ENCODE results near the gene SERPING1.

Gene SERPING1

GRCh38 chr11:57597461-57597915, at the start of gene SERPING1:
TSS of gene SERPING1 (plus strand) at chr11:57597685. CDS start at chr11:57598271, 586 bp downstream.
- no peak for DNase-seq (ENCODE audit: low spot score)

DNA sequence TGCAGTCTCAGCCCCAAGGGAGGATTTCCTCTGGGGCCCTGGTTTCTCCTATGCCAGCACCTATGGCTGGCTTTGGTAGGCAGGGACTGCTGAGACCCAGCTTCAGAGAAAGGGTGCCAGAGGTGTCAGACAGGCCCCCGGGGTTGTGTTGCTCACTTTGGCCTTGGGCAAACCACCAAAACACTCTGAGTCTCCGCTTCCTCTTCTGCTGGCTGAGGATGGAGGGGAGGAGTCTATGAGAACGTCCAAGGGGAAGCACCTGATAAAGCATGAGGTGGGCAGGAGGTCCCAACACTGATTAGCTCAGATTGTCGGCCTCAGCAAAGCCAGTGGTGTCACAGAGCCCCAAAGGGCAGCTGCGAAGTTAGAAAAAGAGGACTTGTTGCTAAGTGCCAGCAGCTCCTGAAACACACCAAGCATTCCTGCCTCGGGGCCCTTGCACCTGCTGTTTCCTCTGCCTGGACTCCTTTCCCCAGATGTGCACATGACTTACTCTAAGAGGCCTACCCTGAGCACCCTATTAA, 49.6 kb upstream of the SERPING1 start:
- peak; percentile 33 for DNase-seq (ENCODE audit: low spot score)

- DNase-seq (ENCODE audit: low spot score) = no peak
These were observed 47.5 kb upstream of the SERPING1 start for GRCh38 chr11:57549983-57550382.

DNA sequence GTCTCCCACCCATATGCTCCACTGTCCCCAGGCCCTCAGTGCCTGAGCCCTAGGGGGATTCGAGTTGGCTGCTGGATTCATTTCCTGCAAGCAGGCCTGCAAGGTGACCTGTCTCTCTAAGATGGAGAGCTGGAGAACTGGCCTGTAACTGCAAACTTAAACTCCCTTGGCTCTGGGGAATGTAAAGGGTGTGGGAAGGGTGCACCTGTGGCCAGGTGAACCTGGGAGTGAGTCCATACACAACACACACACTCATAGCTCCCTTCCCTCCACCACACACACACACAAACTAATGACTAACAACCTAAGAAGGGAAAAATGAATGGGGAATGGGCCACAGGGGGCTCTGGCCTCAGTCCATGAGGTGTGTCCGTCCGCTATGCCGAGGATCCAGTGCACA, 45.5 kb upstream of the SERPING1 start:
- no peak for DNase-seq (ENCODE audit: low spot score)

GRCh38 chr11:57552479-57552878, 45.0 kb upstream of the SERPING1 start:
- DNase-seq (ENCODE audit: low spot score) = no peak

DNA sequence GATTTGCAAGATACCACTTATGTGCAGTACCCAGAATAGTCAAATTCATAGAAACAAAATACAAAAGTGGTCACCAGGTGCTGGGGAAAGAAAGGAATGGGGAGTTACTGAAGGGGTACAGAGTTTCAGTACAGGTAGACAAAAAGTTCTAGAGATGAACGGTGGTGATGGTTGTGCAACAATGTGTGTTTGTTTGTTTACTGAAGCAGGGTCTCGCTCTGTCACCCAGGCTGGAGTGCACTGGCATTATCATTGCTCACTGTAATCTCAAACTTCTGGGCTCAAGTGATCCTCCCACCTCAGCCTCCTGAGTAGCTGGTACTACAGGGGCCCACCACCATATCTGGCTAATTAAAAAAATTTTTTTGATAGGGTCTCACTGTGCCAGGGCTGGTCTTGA, 42.1 kb upstream of the SERPING1 start:
- DNase-seq (ENCODE audit: low spot score) = no peak

DNA sequence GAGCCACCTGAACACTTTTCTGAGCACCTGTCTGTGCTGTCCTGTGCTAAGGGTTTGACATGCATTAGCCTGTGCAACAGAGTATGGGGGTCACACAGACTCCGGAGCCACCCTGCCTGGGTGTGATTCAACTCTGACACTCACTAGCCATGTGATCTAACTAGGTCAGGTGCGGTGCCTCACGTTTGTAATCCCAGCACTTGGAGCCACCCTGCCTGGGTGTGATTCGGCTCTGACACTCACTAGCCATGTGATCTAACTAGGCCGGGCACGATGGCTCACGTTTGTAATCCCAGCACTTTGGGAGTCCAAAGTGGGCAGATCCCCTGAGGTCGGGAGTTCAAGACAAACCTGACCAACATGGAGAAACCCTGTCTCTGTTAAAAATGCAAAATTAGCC, 41.4 kb upstream of the SERPING1 start:
- no peak for DNase-seq (ENCODE audit: low spot score)

DNA sequence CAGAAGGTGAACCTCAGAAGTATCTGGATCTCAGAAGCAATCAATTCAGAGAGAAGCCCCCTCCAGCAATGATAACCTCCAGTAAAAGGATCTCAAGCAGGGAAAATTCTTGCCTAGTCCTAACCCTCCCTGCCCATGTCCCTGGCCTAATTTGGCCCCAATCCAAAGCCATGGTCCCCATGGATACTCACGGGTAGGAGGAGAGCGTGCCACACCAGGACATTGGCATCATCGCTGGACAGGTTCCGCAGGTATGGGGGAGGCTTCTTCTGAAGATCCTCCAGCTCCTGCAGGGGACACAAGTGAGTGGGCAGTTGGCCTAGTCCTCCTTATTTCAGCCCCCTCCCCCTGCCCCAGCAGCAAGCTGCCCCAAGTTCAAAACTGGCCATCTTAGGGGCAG, 37.3 kb upstream of the SERPING1 start:
- no peak for DNase-seq (ENCODE audit: low spot score)

GRCh38 chr11:57562596-57562995, 34.9 kb upstream of the SERPING1 start:
- DNase-seq (ENCODE audit: low spot score) = no peak

DNA sequence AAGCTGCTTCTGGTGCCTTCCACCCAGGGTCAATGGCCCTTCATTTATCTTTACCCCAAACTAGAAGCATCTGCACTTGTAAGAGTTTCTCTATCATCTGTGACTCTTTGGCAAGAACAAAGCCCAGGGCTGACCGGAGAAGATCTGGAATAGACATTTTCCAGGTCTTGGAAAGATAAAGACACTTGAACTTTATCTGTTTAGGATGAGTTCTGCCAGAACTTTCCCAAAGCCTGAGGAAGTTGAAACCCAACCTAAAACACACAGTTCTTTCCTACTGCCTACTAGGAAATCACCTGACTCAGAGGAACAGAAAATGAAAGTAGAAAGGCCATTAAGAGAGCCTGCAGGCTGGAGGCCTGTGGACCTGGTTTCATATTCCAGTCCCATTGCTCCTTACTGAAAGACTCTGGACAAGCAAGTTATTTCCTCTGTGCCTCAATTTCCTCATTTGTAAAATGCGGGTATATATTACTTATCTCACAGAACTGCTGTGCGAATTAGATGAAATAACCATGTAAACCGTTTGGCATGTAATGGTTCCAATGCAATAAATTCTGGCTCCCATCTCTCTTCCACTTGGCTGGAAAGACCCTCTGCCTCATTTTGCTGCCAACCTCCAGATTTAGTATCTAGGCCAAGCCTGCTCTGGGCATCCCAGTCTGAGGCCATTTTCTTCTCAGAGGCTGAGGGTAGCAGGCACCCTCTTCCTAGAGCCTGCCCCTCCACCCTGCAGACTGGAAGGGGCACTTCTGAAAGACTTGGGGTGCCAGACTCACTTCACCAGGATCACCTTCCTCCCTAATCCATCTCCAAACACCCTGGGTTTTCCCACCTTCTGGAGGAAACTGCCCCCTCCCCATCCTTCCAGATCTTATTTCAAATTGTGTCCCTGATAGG, 31.2 kb upstream of the SERPING1 start:
- peak; percentile 77 for DNase-seq (ENCODE audit: low spot score)

DNA sequence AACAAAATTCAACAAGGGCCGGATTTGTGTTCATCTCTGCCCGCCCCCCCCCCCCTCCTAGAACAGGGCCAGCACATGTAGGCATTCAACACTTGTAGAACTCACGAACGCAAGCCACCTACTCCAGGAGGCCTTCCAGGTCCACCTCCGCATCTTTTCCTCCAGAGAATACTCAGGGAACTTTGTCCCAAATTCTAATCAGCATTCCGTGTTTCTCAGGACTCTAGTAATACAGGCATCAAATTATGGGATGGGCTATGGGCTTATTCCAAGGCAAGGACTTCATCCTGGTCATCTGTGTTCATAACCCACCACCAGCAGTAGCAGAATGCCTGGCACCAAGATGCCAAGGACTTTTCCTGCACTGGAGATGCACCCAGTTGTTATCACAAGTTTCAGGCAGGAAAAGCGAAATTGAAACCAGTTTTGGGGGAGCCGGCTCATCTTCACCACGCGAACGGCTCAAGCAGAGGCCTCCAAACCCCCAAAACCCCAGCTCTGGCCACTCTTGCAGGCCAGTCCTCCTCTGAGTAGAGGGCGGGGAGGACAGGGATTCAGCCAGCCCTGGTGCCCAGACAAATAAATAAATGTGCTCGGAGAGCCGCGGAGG, 30.5 kb upstream of the SERPING1 start:
- peak; percentile 46 for DNase-seq (ENCODE audit: low spot score)

GRCh38 chr11:57567515-57568329, 29.8 kb upstream of the SERPING1 start, which contains the start of gene UBE2L6:
TSS of gene UBE2L6 (minus strand) at chr11:57567672. CDS start at chr11:57567611, 61 bp downstream.
- DNase-seq (ENCODE audit: low spot score) = peak; percentile 59

DNA sequence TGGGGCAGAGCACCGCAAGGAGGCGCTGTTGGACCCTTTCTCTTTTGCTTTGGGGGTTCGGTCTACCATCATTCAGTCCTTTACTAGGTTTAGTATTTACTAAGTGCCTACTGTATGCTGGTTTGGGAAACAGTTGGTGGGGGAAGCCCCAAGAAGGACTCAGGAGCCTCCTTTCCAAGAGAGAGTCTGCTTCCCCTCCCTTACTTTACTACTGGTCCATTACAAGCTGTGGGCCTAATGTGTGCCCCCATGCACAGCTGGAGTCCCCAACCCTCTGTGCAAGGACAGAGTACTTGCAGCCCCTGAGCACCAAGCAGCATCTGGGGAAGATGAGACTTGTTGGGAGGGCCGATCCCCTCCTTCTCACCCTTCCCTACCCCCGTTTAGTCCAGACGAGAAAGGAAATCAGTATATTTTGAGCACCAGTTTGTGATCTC, 29.1 kb upstream of the SERPING1 start:
- peak; percentile 91 for DNase-seq (ENCODE audit: low spot score)

DNA sequence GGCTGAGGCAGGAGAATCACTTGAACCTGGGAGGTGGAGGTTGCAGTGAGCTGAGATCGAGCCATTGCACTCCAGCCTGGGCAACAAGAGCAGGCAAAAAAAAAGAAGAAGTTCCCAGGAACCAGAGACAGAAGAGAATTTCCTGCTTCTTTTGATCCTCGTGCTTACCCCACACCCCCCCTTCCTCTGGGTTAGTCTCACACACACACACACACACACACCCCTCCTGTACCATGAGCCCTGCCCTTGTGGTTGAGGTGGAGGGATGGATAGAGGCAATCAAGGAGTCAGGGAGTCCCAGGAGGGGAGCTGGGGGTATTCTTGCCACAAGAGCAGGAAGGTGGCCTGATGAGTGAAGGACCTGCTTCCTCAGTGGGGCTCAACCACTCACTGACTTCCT, 25.9 kb upstream of the SERPING1 start:
- DNase-seq (ENCODE audit: low spot score) = no peak

DNA sequence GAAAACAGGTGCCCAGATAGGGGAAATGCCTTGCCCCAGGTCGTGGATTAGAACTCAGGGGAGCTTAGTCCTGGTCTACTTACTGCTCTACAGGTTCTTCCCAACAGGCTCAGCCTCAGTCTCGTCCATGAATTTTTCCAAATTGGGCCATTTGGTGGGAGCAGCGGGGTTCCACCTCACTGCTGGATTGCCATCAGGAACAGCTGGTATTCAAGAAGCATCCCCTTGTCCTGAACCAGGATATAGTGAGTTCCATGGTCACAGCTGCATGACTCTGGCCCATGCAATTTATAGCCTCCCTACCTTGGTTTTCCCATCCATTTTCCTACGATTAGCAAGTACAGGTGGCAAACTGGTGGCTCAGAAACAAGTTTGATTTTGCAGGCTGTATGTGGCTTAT, 23.4 kb upstream of the SERPING1 start:
- DNase-seq (ENCODE audit: low spot score) = no peak

DNA sequence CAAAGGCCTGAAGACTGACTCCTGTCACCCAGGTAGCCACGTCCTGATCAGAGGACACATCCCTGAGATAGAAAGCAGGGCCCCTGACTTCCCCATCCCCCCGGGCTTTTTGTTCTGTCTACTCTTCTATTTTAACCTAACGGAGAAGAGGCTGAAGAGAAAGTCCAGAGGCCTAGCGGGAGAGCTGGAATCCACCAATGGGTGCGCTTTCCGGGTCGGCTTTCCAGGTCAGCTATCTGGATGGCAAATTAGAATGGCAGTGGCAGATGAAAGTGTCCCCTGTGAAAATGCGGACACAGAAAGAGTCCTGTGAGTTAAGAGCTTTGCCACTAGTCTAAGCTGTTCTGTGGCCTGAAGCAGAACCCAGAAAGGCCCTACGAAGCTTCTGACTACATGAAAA, 13.1 kb upstream of the SERPING1 start:
- DNase-seq (ENCODE audit: low spot score) = no peak

DNA sequence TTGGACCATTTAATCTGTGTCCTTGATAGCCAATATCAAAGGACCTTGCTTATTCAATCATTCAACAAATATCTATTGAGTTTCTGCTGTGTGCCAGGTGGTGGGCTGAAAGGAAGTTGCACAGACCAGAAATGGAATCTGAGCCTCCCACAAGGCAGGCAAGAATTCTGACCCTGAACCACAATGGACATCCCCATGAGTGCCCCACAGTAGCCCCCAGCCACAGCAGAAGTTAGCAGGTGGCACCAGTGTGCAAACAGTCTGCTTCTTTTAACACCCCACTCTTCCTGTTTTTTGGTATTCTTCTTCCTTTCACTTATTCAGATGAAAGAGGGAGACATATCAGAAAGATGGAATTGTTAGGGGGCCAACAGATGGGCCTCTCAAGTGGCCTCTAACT, 12.2 kb upstream of the SERPING1 start:
- DNase-seq (ENCODE audit: low spot score) = no peak

DNA sequence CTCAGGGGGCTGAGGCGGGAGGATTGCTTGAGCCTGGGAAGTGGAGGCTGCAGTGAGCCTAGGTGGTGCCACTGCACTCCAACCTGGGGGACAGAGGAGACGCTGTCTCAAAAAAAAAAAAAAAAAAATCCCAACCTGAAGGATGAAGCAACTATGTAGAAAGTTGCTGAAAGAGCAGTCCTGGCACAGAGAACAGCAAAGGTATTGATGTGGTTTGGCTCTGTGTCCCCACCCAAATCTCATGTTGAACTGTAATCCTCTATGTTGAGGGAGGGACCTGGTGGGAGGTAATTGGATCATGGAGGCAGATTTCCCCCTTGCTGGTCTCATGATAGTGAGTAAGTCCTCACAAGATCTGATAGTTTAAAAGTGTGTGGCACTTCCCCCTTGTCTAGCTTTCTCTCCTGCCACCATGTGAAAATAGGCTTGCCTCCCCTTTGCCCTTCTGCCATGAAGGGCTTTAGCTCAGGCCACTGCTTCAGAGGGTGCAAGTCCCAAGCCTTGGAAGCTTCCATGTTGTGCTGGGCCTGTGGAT, 10.7 kb upstream of the SERPING1 start:
- DNase-seq (ENCODE audit: low spot score) = no peak

- DNase-seq (ENCODE audit: low spot score) = no peak
These were observed 9.3 kb upstream of the SERPING1 start for GRCh38 chr11:57588046-57588710.

GRCh38 chr11:57596266-57596885, 1.1 kb upstream of the SERPING1 start:
- no peak for DNase-seq (ENCODE audit: low spot score)
